DMS153 (cell line): Measurements from ENCODE around the gene LCN6.
"Not testable (repeated sequence)": the region's sequence is repeated elsewhere in the genome, so short reads cannot be mapped to it uniquely, and the experiment has no call there.

ENCODE experiments used
- DNase-seq: peaks from one replicate; lab custom pipeline; 2025; lab: John Stamatoyannopoulos, UW

The LCN6 gene

DNA sequence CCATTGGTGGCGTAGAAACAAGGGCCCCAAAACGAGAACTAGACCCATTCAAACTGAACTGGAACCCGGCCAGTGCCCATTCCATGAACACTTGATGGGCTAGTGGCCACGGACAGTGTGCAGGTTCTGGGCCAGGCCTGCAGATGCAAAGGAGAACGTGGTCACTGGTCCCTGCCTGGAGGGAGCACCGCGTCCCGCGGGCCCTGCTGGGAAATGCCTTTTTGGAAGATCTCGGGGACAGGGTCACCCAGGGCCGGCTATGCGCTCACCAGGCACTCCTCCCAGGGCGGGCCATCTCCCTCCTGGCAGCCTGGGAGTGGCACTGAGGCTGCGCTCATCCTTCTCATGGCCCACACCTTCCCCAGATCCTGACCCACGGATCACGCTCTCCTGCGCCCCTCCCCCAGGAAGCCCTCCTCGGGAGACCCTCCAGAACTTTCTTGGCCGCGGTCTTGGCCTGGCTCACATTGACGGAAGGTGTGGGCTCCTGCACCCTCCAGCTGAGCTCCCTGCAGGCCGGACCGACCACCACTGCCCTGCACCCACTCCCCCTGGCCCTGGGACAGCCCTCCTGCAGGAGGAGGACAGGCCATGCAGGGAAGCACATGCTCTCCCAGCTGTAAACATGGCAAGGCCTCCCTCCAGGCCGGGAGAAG lies 38.7 kb downstream of the LCN6 start:
- no peak for DNase-seq

- no peak for DNase-seq
Observed at GRCh38 chr9:136707849-136708517, 40.3 kb downstream of the LCN6 start.

DNA sequence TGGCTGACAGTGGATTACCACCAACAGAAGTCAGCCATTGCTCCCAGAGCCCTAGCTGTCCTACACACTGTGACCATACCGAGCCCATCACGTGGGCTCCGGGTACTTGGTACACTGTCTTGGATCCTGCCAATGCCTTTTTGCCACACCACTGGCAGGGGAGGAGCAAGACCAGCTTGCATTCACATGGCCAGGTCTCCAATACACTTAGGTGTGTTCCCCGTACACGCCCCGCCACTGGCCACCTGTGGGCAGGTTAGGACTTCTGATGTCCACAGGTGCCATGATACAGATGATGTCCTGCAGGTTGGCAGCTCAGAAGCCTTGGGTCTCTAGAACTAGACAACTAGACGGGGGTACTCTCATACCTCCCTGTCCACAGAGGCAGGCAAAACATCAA lies 41.3 kb downstream of the LCN6 start:
- no peak for DNase-seq

- DNase-seq: no peak
Observed at GRCh38 chr9:136705564-136705963, 42.8 kb downstream of the LCN6 start.

DNA sequence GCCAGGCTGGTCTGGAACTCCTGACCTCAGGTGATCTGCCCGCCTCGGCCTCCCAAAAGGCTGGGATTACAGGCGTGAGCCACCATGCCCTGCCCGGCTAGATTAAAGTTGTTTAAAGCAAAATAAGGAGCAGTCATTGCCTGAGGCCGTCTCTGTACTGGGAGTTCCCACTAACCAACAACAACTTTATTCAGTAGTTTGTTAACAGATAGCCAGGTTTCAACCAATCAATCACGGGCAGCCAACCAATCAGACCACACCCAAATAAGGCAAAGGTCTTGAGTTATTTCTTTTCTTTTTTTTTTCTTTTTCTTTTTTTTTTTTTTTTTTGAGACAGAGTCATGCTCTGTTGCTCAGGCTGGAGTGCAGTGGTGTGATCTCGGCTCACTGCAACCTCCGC lies 43.6 kb downstream of the LCN6 start:
- not testable (repeated sequence) for DNase-seq

DNA sequence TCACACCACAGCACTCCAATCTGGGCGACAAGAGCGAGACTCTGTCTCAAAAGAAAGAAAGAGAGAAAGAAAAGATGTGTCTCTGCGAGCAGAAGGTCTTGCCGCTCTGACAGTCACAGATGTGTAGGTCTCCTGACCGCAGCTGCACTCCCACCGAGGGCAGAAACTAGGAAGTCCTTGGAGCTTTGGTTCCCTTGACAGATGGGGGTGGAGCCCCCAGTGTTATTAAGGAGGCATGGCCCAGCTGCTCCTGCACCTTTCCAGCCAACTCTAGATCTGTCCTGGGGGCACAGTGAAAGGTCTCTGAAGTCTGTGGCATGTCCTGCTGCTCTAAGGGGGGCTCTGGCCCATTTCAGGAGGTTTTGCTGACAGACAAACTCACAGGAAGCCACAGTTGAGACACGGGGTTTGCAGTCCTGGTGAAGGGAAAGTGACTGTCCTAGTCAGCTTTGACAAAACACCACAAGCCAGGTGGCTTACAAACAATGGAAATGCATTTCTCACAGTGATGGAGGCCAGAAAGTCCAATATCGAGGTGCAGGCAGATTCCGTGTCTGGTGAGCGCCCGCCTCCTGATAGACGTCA lies 45.0 kb downstream of the LCN6 start:
- no peak for DNase-seq

DNA sequence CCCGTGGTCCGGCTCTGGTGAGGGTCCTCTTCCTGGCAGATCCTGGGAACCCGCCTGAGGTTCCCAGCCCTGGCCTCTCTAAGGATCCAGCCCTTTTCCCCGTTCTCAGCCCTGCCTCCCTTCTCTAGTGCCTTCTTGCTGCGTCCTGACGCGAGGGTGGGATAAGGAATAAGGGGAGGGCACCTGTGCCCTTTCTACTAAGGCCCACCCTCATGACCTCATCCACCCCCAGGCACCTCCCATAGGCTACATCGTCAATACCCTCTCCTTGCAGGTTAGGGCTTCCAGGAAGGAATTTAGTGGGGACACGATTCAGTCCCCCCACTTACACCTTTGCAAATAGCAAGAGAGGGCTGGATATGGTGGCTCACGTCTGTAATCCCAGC lies 46.7 kb downstream of the LCN6 start:
- no peak for DNase-seq

GRCh38 chr9:136700959-136701667 lies 47.2 kb downstream of the LCN6 start:
- no peak for DNase-seq

DNA sequence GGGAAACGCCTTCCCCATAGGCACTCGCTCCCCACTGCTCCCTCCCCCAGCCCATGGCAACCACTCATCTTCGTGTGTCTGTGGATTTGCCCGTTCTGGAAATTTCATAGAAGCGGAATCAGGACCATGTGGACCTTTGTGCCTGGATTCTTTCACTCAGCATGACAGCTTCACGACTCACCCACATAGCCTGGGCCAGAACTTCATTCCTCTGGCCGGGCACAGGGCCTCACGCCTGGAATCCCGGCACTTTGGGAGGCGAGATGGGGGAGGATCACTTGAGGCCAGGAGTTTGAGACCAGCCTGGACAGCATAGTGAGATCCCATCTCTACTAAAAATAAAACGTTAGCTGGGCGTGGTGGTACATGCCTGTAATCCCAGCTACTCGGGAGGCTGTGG lies 48.0 kb downstream of the LCN6 start:
- no peak for DNase-seq

DNA sequence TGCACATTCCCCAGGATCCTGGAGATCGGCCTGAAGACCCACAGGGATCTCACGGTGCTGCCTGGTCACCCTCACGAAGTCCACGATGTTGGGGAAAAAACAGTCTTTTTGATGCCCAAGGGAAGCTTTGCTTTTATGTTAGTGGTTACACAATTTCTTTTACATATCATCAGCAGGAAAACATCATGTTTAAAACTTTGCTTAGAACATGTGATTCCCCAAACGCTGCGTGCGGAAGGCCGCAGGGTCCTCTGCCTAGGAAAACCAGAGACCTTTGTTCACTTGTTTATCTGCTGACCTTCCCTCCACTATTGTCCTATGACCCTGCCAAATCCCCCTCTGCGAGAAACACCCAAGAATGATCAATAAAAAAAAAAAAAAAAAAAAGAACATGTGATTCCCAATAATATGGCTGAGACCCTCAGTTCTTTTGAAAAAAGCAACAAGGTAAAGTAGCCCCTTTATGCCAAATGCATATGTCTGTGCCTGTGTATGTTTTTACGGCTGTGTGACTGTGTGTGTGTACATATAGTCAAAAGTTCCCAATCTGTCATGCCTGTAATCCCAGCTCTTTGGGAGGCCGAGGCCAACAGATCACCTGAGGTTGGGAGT lies 49.6 kb downstream of the LCN6 start:
- DNase-seq: no peak

DNA sequence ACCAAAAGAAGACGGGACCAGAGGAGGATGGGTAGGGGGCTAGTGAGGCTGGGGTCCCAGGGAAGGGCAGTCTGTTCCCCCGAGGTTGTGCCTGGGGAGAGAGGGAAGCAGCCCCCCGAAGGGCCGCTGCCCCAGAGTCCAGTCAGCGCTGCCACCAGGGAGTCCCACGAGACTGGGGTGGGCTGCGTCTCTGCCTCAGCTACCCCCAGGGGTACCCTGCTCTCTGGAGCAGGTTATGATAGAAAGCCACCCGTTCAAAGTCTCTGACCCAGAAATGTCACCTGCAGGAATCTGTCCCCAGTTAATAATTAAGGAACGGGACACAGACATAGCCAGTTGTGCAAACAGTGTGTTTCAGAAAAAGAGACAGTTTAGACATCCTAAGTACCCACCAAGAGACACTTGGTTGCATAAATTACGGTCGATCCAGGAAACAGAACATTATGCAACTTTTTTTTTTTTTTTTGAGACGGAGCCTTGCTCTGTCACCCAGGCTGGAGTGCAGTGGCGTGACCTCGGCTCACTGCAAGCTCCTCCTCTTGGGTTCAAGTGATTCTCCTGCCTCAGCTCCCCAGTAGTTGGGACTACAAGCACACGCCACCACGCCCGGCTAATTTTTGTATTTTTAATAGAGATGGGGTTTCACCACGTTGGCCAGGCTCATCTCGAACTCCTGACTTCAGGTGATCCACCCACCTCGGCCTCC lies 50.4 kb downstream of the LCN6 start:
- no peak for DNase-seq

DNA sequence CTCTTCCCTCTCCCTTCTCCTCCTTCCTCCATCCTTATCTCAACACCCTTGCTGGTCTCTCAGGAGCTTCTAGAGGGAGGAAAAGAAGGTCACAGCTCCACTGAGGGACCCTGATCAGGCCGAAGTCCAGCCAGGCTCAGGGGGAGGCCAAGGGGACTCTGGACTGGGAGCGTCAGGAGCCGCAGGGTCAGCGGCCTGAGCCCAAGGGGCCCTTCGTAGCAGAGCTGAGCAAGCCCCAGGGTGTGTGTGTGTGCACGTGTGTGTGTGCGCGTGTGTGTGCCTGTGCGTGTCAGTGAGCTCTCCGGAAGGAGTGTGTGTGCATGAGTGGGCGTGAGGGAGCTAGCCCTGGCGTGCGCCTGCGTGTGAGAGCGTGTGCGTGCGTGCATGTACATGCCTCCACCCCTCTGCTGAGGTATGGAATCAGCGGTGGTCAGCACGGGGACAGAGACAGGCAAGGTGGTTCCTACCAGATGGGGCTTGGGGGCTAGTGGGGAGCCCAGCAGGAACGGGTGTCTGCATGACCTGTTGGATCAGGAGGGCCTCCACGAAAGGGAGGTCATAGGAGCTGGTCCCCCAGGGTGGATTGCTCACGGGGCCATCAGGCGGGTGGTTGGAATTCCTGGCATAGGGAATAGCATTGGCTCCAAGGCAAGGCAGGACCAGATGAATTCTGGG lies 51.0 kb downstream of the LCN6 start:
- no peak for DNase-seq

DNA sequence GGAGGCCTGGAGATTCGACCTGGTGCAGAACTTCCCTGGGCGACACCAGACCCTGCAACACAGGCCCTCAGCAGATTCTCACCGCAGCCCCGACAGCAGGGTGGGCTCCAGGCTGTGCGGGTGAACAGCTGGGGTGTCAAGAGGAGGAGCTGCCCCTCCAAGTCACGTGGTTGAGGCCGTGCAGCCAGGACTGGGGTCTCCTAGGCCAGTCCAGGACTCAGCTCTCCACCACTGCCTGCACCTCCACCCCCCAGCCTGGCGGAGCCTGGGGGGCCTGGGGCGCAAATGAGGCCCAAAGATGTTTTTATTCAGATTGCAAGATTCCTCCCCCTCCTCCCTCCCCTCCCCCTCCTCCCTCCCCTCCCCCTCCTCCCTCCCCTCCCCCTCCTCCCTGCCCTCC lies 51.8 kb downstream of the LCN6 start:
- DNase-seq: no peak

DNA sequence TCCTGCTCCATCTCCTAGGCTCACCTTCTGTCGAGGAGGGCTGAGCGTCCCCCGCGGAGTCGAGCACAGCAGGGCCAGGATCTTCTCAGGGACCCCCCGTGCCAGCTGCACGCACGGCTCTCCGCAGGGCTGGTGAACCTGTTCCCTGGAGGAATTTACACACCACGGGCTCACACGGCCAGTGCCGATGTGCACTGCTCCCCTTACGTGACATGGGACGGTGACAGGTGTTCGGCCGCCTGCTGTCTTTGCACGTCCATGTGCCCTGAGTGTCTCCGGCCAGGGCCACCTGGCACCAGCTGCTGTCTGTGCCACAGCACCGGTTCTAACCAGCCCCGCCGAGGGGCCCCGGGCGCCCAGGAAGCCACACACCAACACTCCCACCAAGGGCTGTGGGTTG lies 52.4 kb downstream of the LCN6 start:
- DNase-seq: peak; percentile 67

- DNase-seq: peak; percentile 94
Observed at GRCh38 chr9:136695435-136695895, 52.9 kb downstream of the LCN6 start.

DNA sequence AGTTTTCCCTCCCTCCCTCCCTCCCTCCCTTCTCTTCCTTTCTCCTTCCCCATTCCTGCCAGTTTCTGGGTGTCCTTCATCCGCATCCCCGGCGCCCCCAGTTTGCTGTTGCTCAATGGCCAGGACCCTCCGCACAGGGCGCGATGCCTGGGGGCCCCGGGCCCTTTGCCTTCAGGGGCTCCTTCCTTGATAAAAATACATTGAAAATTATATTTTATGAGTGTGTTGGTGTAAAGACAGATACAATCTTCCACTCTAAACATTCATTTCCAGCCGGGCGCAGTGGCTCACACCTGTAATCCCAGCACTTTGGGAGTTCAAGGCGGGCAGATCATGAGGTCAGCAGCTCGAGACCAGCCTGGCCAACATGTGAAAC lies 53.5 kb downstream of the LCN6 start:
- DNase-seq: no peak

DNA sequence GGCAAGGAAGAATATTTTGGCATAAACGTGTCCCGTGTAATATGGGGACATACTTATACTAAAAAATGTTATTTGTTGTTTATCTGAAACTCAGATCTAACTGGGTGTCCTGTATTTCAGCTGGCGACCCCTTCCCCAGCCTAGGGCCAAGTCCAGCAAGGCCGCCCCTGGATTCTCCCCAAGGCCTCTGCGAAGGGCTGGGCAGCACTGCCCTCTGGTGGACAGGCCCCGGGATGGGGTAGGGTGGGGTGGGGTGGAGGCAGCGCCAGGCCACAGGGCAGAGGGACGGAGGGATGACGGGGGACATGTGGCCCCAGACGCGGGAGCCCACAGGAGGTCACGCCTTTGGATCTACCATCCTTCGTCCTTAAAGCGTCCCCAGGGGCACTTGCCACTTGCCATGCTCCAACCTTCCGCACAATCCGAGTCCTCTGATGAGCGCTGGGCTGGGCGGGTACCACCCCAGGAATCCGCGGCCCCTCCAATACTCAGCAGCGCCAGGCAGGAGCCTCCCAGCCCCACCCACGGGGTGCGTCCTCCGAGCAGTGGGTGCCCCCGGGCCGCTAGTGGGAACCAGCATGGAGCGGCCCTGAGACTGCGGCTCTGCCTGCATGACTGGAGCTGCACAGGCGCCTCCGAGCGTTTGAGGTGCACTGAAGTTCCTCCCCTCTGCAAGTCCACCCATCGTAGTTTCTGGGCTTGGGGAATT lies 54.0 kb downstream of the LCN6 start:
- DNase-seq: no peak
